ENCODE measurements around the gene MYRIP.

DNA sequence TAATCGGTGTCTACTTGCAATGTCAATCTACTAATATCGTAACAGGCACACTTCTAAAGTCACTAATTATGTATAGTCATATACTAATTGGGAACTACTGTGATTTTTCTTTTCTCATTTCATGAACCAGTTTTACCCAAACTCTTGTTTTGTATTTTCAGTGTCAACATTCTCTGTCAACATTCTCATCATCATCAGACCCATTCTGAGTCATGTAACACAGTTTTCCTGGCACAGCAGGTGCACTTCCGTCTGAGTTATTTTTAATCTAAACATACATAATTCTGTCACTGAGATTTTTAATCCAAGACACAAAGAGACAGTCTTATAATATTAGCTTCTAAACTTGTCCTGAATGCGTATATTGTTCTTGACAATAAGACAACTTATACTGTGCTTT, 295.0 kb downstream of the MYRIP start:
- TF ChIP-seq SP1 (IDR thresholded peaks at IDR 0.05) (no peak), FOXM1 (IDR thresholded peaks at IDR 0.05; ENCODE audit: borderline replicate concordance) (no peak), ZNF384 (IDR thresholded peaks at IDR 0.05) (no peak), TARDBP (IDR thresholded peaks at IDR 0.05) (no peak), SUZ12 (IDR thresholded peaks at IDR 0.05) (no peak), BHLHE40 (IDR thresholded peaks at IDR 0.05; ENCODE audit: borderline replicate concordance) (no peak)
